HepG2 (cell line): ENCODE results near the gene IFT43. TPM values are rescaled to one million over a fixed set of nuclear protein-coding genes. Genes with fewer than 3 reads are reported as not detected.

Experiments used
- ATAC-seq: fragments of 200-7000 bp; cut with Tn5 transposase; 3 replicates; pipeline ENCODE4 v1.9.1; 2020; ENCODE audit warnings: mild to moderate bottlenecking, moderate library complexity
- BruUV-seq: library from RNA; stranded (reverse); fragments of 400-500 nt; replicated peaks from 2 replicates; lab custom pipeline; 2021; lab: Mats Ljungman, UMichigan
- CTCF ChIA-PET: fragments of 300-600 bp; formaldehyde crosslinking; extraction: SDS; loops from one replicate; lab custom pipeline; 2021; ENCODE audit warnings: low total read pairs, inconsistent platforms, low intra/inter-chr PET ratio; lab: Yijun Ruan, JAX
- POLR2A ChIA-PET: fragments of 350-600 bp; sonication (Branson Sonifier 250); formaldehyde crosslinking; loops from one replicate; lab custom pipeline; 2020; ENCODE audit warnings: antibody characterized with exemption, inconsistent platforms; lab: Yijun Ruan, JAX
- DNase-seq: peaks from one replicate; pipeline ENCODE4 v3.0.0-alpha.2; 2015; ENCODE audit warnings: low spot score
- FAIRE-seq: peaks from 3 replicates; lab custom pipeline; 2011; peaks lifted over from hg19 to GRCh38; lab: Jason Lieb, UNC
- H2AFZ ChIP-seq: one replicate; pipeline ENCODE4 v1.6.1; 2011; ENCODE audit warnings: low read length, inconsistent platforms
- H3K27ac ChIP-seq: fragments of 300-600 bp; 3 replicates; pipeline ENCODE4 v1.8.0; 2011; ENCODE audit warnings: mixed run types, mild to moderate bottlenecking, mixed read lengths, low read length, inconsistent platforms; ENCODE audit not compliant: insufficient read depth; ENCODE audit errors: extremely low read length
- H3K27me3 ChIP-seq, 2 experiments: fragments of 200-600 bp in 1 of 2; 2 replicates in 1 of 2; 3 replicates in 1 of 2; pipeline versions ENCODE4 v1.6.0 to v1.8.0; 2011; ENCODE audit warnings: low read length in 2 of 2, mild to moderate bottlenecking in 2 of 2, moderate library complexity in 2 of 2, inconsistent platforms in 1 of 2; ENCODE audit not compliant: insufficient read depth in 2 of 2, control insufficient read depth in 1 of 2
- H3K36me3 ChIP-seq, 2 experiments: fragments of 200-600 bp in 1 of 2; replicated peaks in 1 of 2; 2 replicates in 1 of 2; 3 replicates in 1 of 2; pipeline versions ENCODE4 v1.5.1 to v1.8.0; 2011; ENCODE audit warnings: low read length in 2 of 2, inconsistent platforms in 1 of 2; ENCODE audit not compliant: insufficient read depth in 2 of 2, control insufficient read depth in 1 of 2
- H3K4me1 ChIP-seq: 2 replicates; pipeline ENCODE4 v1.5.1; 2012; ENCODE audit warnings: low read length, inconsistent platforms; ENCODE audit not compliant: insufficient read depth
- H3K4me2 ChIP-seq: 2 replicates; pipeline ENCODE4 v1.6.0; 2011; ENCODE audit warnings: low read depth, low read length, inconsistent platforms
- H3K4me3 ChIP-seq, 3 experiments: fragments of 200-600 bp in 1 of 3; sonication (generic), shearing (Covaris generic) in 1 of 3; replicated peaks in 1 of 3; 2 replicates each; pipeline ENCODE4 v1.5.1; 2011 to 2016; ENCODE audit warnings: low read length in 3 of 3, inconsistent platforms in 2 of 3, low read depth in 2 of 3, mild to moderate bottlenecking in 2 of 3, control low read depth in 1 of 3, mixed read lengths in 1 of 3; ENCODE audit not compliant: insufficient read depth in 1 of 3
- H3K79me2 ChIP-seq: one replicate; pipeline ENCODE4 v1.6.1; 2011; ENCODE audit warnings: low read length, inconsistent platforms; ENCODE audit not compliant: insufficient read depth
- H3K9ac ChIP-seq: 2 replicates; pipeline ENCODE4 v1.6.0; 2011; ENCODE audit warnings: mild to moderate bottlenecking, low read depth, low read length, inconsistent platforms; ENCODE audit not compliant: insufficient read depth
- H3K9me3 ChIP-seq: 2 replicates; pipeline ENCODE4 v1.5.1; 2012; ENCODE audit warnings: mild to moderate bottlenecking, low read length
- H4K20me1 ChIP-seq: 2 replicates; pipeline ENCODE4 v1.6.0; 2011; ENCODE audit warnings: inconsistent platforms, mild to moderate bottlenecking, low read length, moderate library complexity; ENCODE audit not compliant: insufficient read depth
- MYC ChIP-seq: sonication (generic); formaldehyde crosslinking; IDR thresholded peaks from 2 replicates; pipeline ENCODE4 v1.9.0; 2021; ENCODE audit warnings: missing genetic modification reagents, borderline replicate concordance
- TFDP2 ChIP-seq: sonication (generic); formaldehyde crosslinking; IDR thresholded peaks from 2 replicates; pipeline ENCODE4 v1.4.0; 2020; ENCODE audit warnings: missing genetic modification reagents
- ZFYVE20 ChIP-seq: sonication (generic); formaldehyde crosslinking; IDR thresholded peaks from 2 replicates; pipeline ENCODE4 v1.8.0; 2023; ENCODE audit warnings: low read depth, mild to moderate bottlenecking, moderate library complexity, missing genetic modification reagents, borderline replicate concordance
- WGBS: methylation state at CpG from one replicate; pipeline ENCODE4 v1.1.6; 2017; ENCODE audit warnings: low lambda C conversion rate; 5-methylcytosine and 5-hydroxymethylcytosine counted together
- in situ Hi-C: cut with HindIII; loops from 2 replicates; pipeline ENCODE4 v1.10.0; 2017; ENCODE audit warnings: low pct_unique_long_range_greater_than_20kb; ENCODE audit not compliant: extremely low pct_ligation_motif_present
- intact Hi-C: fragments of 100-400 bp; cut with micrococcal nuclease; formaldehyde crosslinking; loops from one replicate; pipeline ENCODE4 v1.10.0; 2022; ENCODE audit not compliant: unreplicated experiment
- polyA plus RNA-seq, 8 experiments: library from polyadenylated mRNA; depleted of rRNA in 3 of 8; stranded (reverse) in 7 of 8; unstranded in 1 of 8; fragments of >200 nt; fragmentation: Illumina TruSeq in 4 of 8; extraction: Trizol in 4 of 8; gene quantifications; 2 replicates each; pipeline versions ENCODE4 v1.2.1 to v1.2.3, GENCODE V29; 2011 to 2016; ENCODE audit warnings: low read depth in 4 of 8, missing spikeins in 1 of 8, mixed read lengths in 1 of 8; ENCODE audit not compliant: insufficient read depth in 1 of 8
- total RNA-seq, 5 experiments: library from RNA; depleted of rRNA; stranded (reverse); fragments of >200 nt; fragmentation: Illumina TruSeq; extraction: Trizol; gene quantifications; 2 replicates each; pipeline ENCODE4 v1.2.3, GENCODE V29; 2016; ENCODE audit warnings: low read depth in 1 of 5
- TF ChIP-seq, protein P1 (sequence below), 2 experiments: sonication (generic) in 1 of 2; formaldehyde crosslinking in 1 of 2; IDR thresholded peaks; 2 replicates each; pipeline versions ENCODE4 v1.4.0 to v1.6.1; 2018 to 2020; ENCODE audit warnings: missing genetic modification reagents in 2 of 2, borderline replicate concordance in 1 of 2, low read depth in 1 of 2, mild to moderate bottlenecking in 1 of 2, missing biosample characterization in 1 of 2

The IFT43 gene
- total and polyA plus RNA-seq, 2 of the 13 experiments (the other 11 are each of a cell fraction or from before 2014, with no cell fraction given), result 0.15 to 0.55 TPM

GRCh38 chr14:76080471-76080870 is 94.9 kb downstream of the IFT43 start (continued):
- TF ChIP-seq MYC (CRISPR knock-in tag) (no peak), TFDP2 (CRISPR knock-in tag) (no peak)

DNA sequence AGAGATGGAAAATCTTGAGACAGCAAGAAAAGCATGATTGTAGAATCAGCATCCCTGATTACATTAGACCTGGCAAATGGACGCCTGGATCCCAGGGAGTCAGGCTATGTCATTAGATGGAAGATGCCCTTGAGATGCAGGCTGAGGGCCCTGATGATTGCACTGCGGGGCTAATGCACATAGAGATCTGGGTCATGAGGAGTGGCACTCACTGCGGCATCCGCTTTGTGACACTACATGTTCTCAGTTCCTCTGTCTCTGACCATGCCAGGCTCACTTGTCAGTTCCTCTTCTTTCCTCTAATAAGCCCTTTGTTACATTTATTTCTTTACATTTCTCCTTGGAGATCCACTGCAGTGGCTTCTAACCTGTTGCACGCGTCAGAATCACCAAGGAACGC is 96.1 kb downstream of the IFT43 start:
- ChIA-PET CTCF (no interaction called here), POLR2A (no interaction called here)
- Histone ChIP-seq H3K4me2 (no peak overlapping the region), H3K9me3 (no peaks in the 10 kb centered on the region), H3K27me3 (peaks cover 5 to 65% of the 10 kb centered on the region in 2 experiments; a peak in 4 of 5 replicates), H3K36me3 (no peaks in the 10 kb centered on the region), H3K79me2 (no peaks in the 10 kb centered on the region), H3K4me3 (no peak overlapping the region), H3K27ac (no peak overlapping the region), H2AFZ (no peak overlapping the region), H3K4me1 (no peaks in the 10 kb centered on the region; the same call in 1 of the 2 replicates), H4K20me1 (no peaks in the 10 kb centered on the region), H3K9ac (no peak overlapping the region)
- TF ChIP-seq, protein P1, sequence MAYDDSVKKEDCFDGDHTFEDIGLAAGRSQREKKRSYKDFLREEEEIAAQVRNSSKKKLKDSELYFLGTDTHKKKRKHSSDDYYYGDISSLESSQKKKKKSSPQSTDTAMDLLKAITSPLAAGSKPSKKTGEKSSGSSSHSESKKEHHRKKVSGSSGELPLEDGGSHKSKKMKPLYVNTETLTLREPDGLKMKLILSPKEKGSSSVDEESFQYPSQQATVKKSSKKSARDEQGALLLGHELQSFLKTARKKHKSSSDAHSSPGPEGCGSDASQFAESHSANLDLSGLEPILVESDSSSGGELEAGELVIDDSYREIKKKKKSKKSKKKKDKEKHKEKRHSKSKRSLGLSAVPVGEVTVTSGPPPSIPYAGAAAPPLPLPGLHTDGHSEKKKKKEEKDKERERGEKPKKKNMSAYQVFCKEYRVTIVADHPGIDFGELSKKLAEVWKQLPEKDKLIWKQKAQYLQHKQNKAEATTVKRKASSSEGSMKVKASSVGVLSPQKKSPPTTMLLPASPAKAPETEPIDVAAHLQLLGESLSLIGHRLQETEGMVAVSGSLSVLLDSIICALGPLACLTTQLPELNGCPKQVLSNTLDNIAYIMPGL (CRISPR knock-in tag; IDR thresholded peaks at IDR 0.05; ENCODE audit: borderline replicate concordance in 1 of 2, low read depth in 1 of 2), result no peak
- no peak for TF ChIP-seq ZFYVE20
- DNase-seq, result no peak
- in situ Hi-C loops (no loop called here), intact Hi-C loops (no loop called here)
- 61% methylated on average over 6 of the region's 7 CpGs for WGBS
- ATAC-seq, result no peak
- BruUV-seq, result no TSS peak
- no peak for FAIRE-seq
